HCT116 (cell line): ENCODE measurements around the gene PHC3. TPM values are rescaled to one million over a fixed set of nuclear protein-coding genes. Genes with fewer than 3 reads are reported as not detected.

Experiments used
- ATAC-seq: fragments of 200-7000 bp; cut with Tn5 transposase; 2 replicates; pipeline ENCODE4 v1.9.1; 2020; ENCODE audit warnings: mild to moderate bottlenecking, moderate library complexity
- BruUV-seq: library from RNA; stranded (reverse); fragments of 400-500 nt; replicated peaks from 2 replicates; lab custom pipeline; 2021; lab: Mats Ljungman, UMichigan
- CTCF ChIA-PET: fragments of 300-600 bp; sonication (Branson Sonifier 250); formaldehyde crosslinking; loops from one replicate; lab custom pipeline; 2021; ENCODE audit warnings: antibody characterized with exemption; lab: Charles Lee
- POLR2A ChIA-PET: fragments of 300-600, 350-600 bp; sonication (Branson Sonifier 250); formaldehyde crosslinking; loops from one replicate; lab custom pipeline; 2021; ENCODE audit warnings: antibody characterized with exemption; lab: Charles Lee
- RAD21 ChIA-PET, 2 experiments: fragments of 300-600 bp; sonication (Branson Sonifier 250); formaldehyde crosslinking; loops; one replicate each; lab custom pipeline; 2023; ENCODE audit warnings: low total read pairs in 2 of 2; ENCODE audit not compliant: uncharacterized antibody in 2 of 2, unreplicated experiment in 2 of 2, low non-redundant PET in 1 of 2; lab: Charles Lee
- DNase-seq: peaks from one replicate; pipeline ENCODE4 v3.0.0-alpha.2; 2010; ENCODE audit warnings: low read depth, low spot score
- H2AFZ ChIP-seq: fragments of 200-600 bp; shearing (Covaris generic), sonication (generic); 2 replicates; pipeline ENCODE4 v1.6.1; 2017; ENCODE audit warnings: low read depth, mixed run types, mixed read lengths, antibody characterized with exemption, low read length; ENCODE audit not compliant: poor library complexity, severe bottlenecking
- H3K27ac ChIP-seq: 2 replicates; pipeline ENCODE4 v1.5.1; 2012; ENCODE audit warnings: low read depth, low read length
- H3K27me3 ChIP-seq: fragments of 200-600 bp; sonication (generic); 2 replicates; pipeline ENCODE4 v1.6.1; 2016; ENCODE audit warnings: mixed run types, low read length, mixed read lengths; ENCODE audit not compliant: insufficient read depth
- H3K36me3 ChIP-seq, 2 experiments: fragments of 200-500 bp in 1 of 2; fragments of 200-600 bp in 1 of 2; sonication (Bioruptor generic) in 1 of 2; sonication (generic) in 1 of 2; 2 replicates each; pipeline versions ENCODE4 v1.5.1 to v1.6.1; 2014 to 2016; ENCODE audit warnings: low read length in 2 of 2, inconsistent platforms in 1 of 2, mixed read lengths in 1 of 2, mixed run types in 1 of 2; ENCODE audit not compliant: insufficient read depth in 2 of 2, control insufficient read depth in 1 of 2
- H3K4me1 ChIP-seq, 2 experiments: fragments of 200-600 bp in 1 of 2; sonication (generic) in 1 of 2; 2 replicates each; pipeline versions ENCODE4 v1.5.1 to v1.6.1; 2012 to 2017; ENCODE audit warnings: low read length in 2 of 2, inconsistent platforms in 1 of 2, mild to moderate bottlenecking in 1 of 2, mixed read lengths in 1 of 2, mixed run types in 1 of 2, moderate library complexity in 1 of 2; ENCODE audit not compliant: insufficient read depth in 2 of 2, control insufficient read depth in 1 of 2
- H3K4me2 ChIP-seq: fragments of 200-600 bp; sonication (generic); 2 replicates; pipeline ENCODE4 v1.6.1; 2017; ENCODE audit warnings: mixed run types, low read length, mixed read lengths
- H3K4me3 ChIP-seq, 2 experiments: fragments of 200-600 bp in 1 of 2; sonication (generic) in 1 of 2; replicated peaks in 1 of 2; 2 replicates each; pipeline ENCODE4 v1.5.1; 2011 to 2016; ENCODE audit warnings: low read length in 2 of 2, control low read depth in 1 of 2, low read depth in 1 of 2, mild to moderate bottlenecking in 1 of 2, mixed read lengths in 1 of 2, mixed run types in 1 of 2
- H3K79me2 ChIP-seq: fragments of 200-600 bp; sonication (generic); 2 replicates; pipeline ENCODE4 v1.6.1; 2017; ENCODE audit warnings: mild to moderate bottlenecking, mixed run types, low read length, moderate library complexity, mixed read lengths; ENCODE audit not compliant: insufficient read depth
- H3K9ac ChIP-seq: fragments of 200-600 bp; sonication (generic); 2 replicates; pipeline ENCODE4 v1.6.1; 2016; ENCODE audit warnings: low read length, mixed read lengths
- H3K9me2 ChIP-seq: fragments of 200-600 bp; sonication (generic), shearing (Covaris generic); 2 replicates; pipeline ENCODE4 v1.6.1; 2017; ENCODE audit warnings: mixed run types, mild to moderate bottlenecking, moderate library complexity; ENCODE audit not compliant: insufficient read depth
- H3K9me3 ChIP-seq, 2 experiments: fragments of 200-500 bp in 1 of 2; fragments of 200-600 bp in 1 of 2; sonication (Bioruptor generic) in 1 of 2; sonication (generic) in 1 of 2; 2 replicates each; pipeline ENCODE4 v1.6.1; 2014 to 2017; ENCODE audit warnings: low read length in 2 of 2, mixed read lengths in 2 of 2, inconsistent platforms in 1 of 2, low read depth in 1 of 2, mild to moderate bottlenecking in 1 of 2, mixed run types in 1 of 2, moderate library complexity in 1 of 2; ENCODE audit not compliant: control insufficient read depth in 1 of 2, insufficient read depth in 1 of 2
- H4K20me1 ChIP-seq: fragments of 200-600 bp; sonication (generic), shearing (Covaris generic); 2 replicates; pipeline ENCODE4 v1.6.1; 2017; ENCODE audit warnings: mixed run types, mild to moderate bottlenecking, moderate library complexity; ENCODE audit not compliant: insufficient read depth
- CBX3 ChIP-seq: IDR thresholded peaks from 2 replicates; pipeline ENCODE4 v1.6.1; 2012; ENCODE audit warnings: low read depth
- CEBPB ChIP-seq: IDR thresholded peaks from 2 replicates; pipeline ENCODE4 v1.6.1; 2012; ENCODE audit warnings: low read depth
- CTCF ChIP-seq, 3 experiments: fragments of 200-600 bp in 1 of 3; sonication (generic) in 1 of 3; IDR thresholded peaks in 2 of 3; conservative IDR thresholded peaks in 1 of 3; 2 replicates each; pipeline ENCODE4 v1.5.1; 2012 to 2017; ENCODE audit warnings: low read depth in 2 of 3, low read length in 2 of 3, antibody characterized with exemption in 1 of 3, borderline replicate concordance in 1 of 3, control low read depth in 1 of 3, mild to moderate bottlenecking in 1 of 3, mixed read lengths in 1 of 3, mixed run types in 1 of 3, moderate library complexity in 1 of 3; ENCODE audit not compliant: insufficient read depth in 1 of 3
- EGR1 ChIP-seq: IDR thresholded peaks from 2 replicates; pipeline ENCODE4 v1.6.1; 2012; ENCODE audit warnings: low read depth
- ELF1 ChIP-seq: IDR thresholded peaks from 2 replicates; pipeline ENCODE4 v1.6.1; 2012; ENCODE audit warnings: low read depth, borderline replicate concordance
- EZH2phosphoT487 ChIP-seq: fragments of 200-600 bp; IDR thresholded peaks from 2 replicates; pipeline ENCODE4 v1.6.1; 2018; ENCODE audit warnings: antibody characterized with exemption, borderline replicate concordance
- FOSL1 ChIP-seq: IDR thresholded peaks from 2 replicates; pipeline ENCODE4 v1.6.1; 2012; ENCODE audit warnings: low read depth
- MAX ChIP-seq: IDR thresholded peaks from 2 replicates; pipeline ENCODE4 v1.6.1; 2012
- SIN3A ChIP-seq: IDR thresholded peaks from 2 replicates; pipeline ENCODE4 v1.6.1; 2012; ENCODE audit warnings: low read depth
- SP1 ChIP-seq: IDR thresholded peaks from 2 replicates; pipeline ENCODE4 v1.6.1; 2012; ENCODE audit warnings: low read depth
- SRF ChIP-seq: IDR thresholded peaks from 2 replicates; pipeline ENCODE4 v1.6.1; 2012; ENCODE audit warnings: low read depth
- TCF7L2 ChIP-seq: IDR thresholded peaks from 2 replicates; pipeline ENCODE4 v1.7.0; 2011; ENCODE audit warnings: borderline replicate concordance, inconsistent platforms; ENCODE audit not compliant: insufficient read depth, insufficient read length; ENCODE audit errors: extremely low read depth
- YY1 ChIP-seq: IDR thresholded peaks from 2 replicates; pipeline ENCODE4 v1.6.1; 2011; ENCODE audit warnings: low read length, low read depth, moderate library complexity, mild to moderate bottlenecking; ENCODE audit not compliant: insufficient replicate concordance; ENCODE audit errors: extremely low read depth
- ZBTB33 ChIP-seq: IDR thresholded peaks from 2 replicates; pipeline ENCODE4 v1.6.1; 2011; ENCODE audit warnings: mild to moderate bottlenecking, low read length, moderate library complexity; ENCODE audit not compliant: insufficient replicate concordance; ENCODE audit errors: extremely low read depth
- ZFX ChIP-seq: fragments of 450-650 bp; IDR thresholded peaks from 2 replicates; pipeline ENCODE4 v1.6.1; 2017
- intact Hi-C: fragments of 100-400 bp; cut with micrococcal nuclease; formaldehyde crosslinking; loops from 2 replicates; pipeline ENCODE4 v1.10.0; 2022
- total RNA-seq: library from RNA; stranded (reverse); gene quantifications from one replicate; pipeline ENCODE4 v1.2.1, GENCODE V29; 2021; ENCODE audit not compliant: unreplicated experiment
- TF ChIP-seq, protein P1 (sequence below): IDR thresholded peaks from 2 replicates; pipeline ENCODE4 v1.6.1; 2012; ENCODE audit warnings: low read depth

PHC3 gene
- total RNA-seq, 1 experiment from 2014 or later, result 40.1 TPM

GRCh38 chr3:170063691-170064090 lies 117.8 kb downstream of the PHC3 start:
- no peaks in the 10 kb centered on the region for H3K4me1 ChIP-seq
- H4K20me1 ChIP-seq, result no peaks in the 10 kb centered on the region
- no peak for DNase-seq
- no peaks in the 10 kb centered on the region for H3K9me2 ChIP-seq
- ChIA-PET RAD21 (no interaction called here), POLR2A (no interaction called here), CTCF (interaction anchor here (0.9 kb wide), 1 partner anchor 27 kb away, joined by 3 read pairs; no protein-coding TSS in a partner anchor)
- no peaks in the 10 kb centered on the region for H3K36me3 ChIP-seq
- no TSS peak for BruUV-seq
- no peaks in the 10 kb centered on the region for H3K79me2 ChIP-seq
- TF ChIP-seq CTCF (IDR thresholded peaks at IDR 0.05 in 2 of 3, conservative IDR thresholded peaks at IDR 0.05 in 1 of 3; ENCODE audit: borderline replicate concordance in 1 of 3, insufficient read depth in 1 of 3, low read depth in 2 of 3, low read length in 2 of 3), result no peak
- no peak for TF ChIP-seq SRF
- TF ChIP-seq MAX, result no peak
- no peak for TF ChIP-seq EZH2phosphoT487
- no peak for TF ChIP-seq CEBPB
- TF ChIP-seq SIN3A, result no peak
- no peak for TF ChIP-seq CBX3
- TF ChIP-seq FOSL1, result no peak
- TF ChIP-seq ZFX, result no peak
- no peak for TF ChIP-seq SP1
- TF ChIP-seq TCF7L2, result no peak
- TF ChIP-seq ZBTB33, result no peak
- no peak for TF ChIP-seq ELF1
- TF ChIP-seq, protein P1, sequence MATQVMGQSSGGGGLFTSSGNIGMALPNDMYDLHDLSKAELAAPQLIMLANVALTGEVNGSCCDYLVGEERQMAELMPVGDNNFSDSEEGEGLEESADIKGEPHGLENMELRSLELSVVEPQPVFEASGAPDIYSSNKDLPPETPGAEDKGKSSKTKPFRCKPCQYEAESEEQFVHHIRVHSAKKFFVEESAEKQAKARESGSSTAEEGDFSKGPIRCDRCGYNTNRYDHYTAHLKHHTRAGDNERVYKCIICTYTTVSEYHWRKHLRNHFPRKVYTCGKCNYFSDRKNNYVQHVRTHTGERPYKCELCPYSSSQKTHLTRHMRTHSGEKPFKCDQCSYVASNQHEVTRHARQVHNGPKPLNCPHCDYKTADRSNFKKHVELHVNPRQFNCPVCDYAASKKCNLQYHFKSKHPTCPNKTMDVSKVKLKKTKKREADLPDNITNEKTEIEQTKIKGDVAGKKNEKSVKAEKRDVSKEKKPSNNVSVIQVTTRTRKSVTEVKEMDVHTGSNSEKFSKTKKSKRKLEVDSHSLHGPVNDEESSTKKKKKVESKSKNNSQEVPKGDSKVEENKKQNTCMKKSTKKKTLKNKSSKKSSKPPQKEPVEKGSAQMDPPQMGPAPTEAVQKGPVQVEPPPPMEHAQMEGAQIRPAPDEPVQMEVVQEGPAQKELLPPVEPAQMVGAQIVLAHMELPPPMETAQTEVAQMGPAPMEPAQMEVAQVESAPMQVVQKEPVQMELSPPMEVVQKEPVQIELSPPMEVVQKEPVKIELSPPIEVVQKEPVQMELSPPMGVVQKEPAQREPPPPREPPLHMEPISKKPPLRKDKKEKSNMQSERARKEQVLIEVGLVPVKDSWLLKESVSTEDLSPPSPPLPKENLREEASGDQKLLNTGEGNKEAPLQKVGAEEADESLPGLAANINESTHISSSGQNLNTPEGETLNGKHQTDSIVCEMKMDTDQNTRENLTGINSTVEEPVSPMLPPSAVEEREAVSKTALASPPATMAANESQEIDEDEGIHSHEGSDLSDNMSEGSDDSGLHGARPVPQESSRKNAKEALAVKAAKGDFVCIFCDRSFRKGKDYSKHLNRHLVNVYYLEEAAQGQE, result no peak
- no peak for TF ChIP-seq YY1
- no peak for TF ChIP-seq EGR1
- no peak overlapping the region for H3K4me2 ChIP-seq
- H3K27ac ChIP-seq, result no peak overlapping the region
- ATAC-seq, result no peak
- H3K27me3 ChIP-seq, result no peaks in the 10 kb centered on the region
- H3K9me3 ChIP-seq, result no peaks in the 10 kb centered on the region
- H3K4me3 ChIP-seq, result no peak overlapping the region
- intact Hi-C loops, result no loop called here
- H2AFZ ChIP-seq, result no peak overlapping the region
- no peak overlapping the region for H3K9ac ChIP-seq
